Body of pancreas (tissue), 4 donors: ENCODE data around the gene SRPRB. TPM values are rescaled to one million over a fixed set of nuclear protein-coding genes. Genes with fewer than 3 reads are reported as not detected.

Experiments
- ATAC-seq: fragments of 150-250 bp; one replicate; pipeline ENCODE4 v1.9.1; 2016
- DNase-seq, 4 donors: peaks; one replicate each; pipeline ENCODE4 v3.0.0-alpha.2; 2019
- H3K27ac ChIP-seq, 4 donors: fragments of 200-600 bp; sonication (generic); 1 replicate in 3 of 4; 2 replicates in 1 of 4; pipeline versions ENCODE4 v1.5.1 to v1.6.1; 2016 to 2019; ENCODE audit warnings: mild to moderate bottlenecking in 1 of 4, mixed read lengths in 1 of 4, moderate library complexity in 1 of 4
- H3K27me3 ChIP-seq, 2 donors: fragments of 200-600 bp; sonication (generic); one replicate each; pipeline ENCODE4 v1.6.0; 2016; ENCODE audit warnings: mild to moderate bottlenecking in 1 of 2
- H3K36me3 ChIP-seq, 2 donors: fragments of 200-600 bp; sonication (generic); replicated peaks in 1 of 2; 2 replicates each; pipeline ENCODE4 v1.5.1; 2016; ENCODE audit warnings: low read depth in 2 of 2; ENCODE audit not compliant: insufficient read depth in 1 of 2
- H3K4me1 ChIP-seq: fragments of 200-600 bp; sonication (generic); one replicate; pipeline ENCODE4 v1.6.0; 2016
- H3K4me3 ChIP-seq, 2 donors: fragments of 200-600 bp; sonication (generic); 1 replicate in 1 of 2; 2 replicates in 1 of 2; pipeline ENCODE4 v1.5.1; 2016 to 2019
- H3K9me3 ChIP-seq, 3 donors: fragments of 200-600 bp; sonication (generic); 1 replicate in 2 of 3; 2 replicates in 1 of 3; pipeline ENCODE4 v1.5.1; 2016
- CTCF ChIP-seq, 7 experiments: fragments of 450-650 bp in 4 of 7; fragments of 200-600 bp in 3 of 7; sonication (generic) in 3 of 7; IDR thresholded peaks; one replicate each; pipeline ENCODE4 v1.5.1; 2016 to 2019; ENCODE audit warnings: antibody characterized with exemption in 7 of 7
- POLR2A ChIP-seq, 3 donors: fragments of 450-650 bp; IDR thresholded peaks; one replicate each; pipeline ENCODE4 v1.6.1; 2016; ENCODE audit warnings: antibody characterized with exemption in 3 of 3, mild to moderate bottlenecking in 2 of 3
- WGBS, 2 donors: methylation state at CpG; one replicate each; pipeline ENCODE4 v1.1.5; 2017; 5-methylcytosine and 5-hydroxymethylcytosine counted together
- intact Hi-C: fragments of 100-400 bp; cut with DNase I; formaldehyde crosslinking; loops from one replicate; pipeline ENCODE4 v1.15.1; 2023
- total RNA-seq, 2 donors: library from RNA; depleted of rRNA; stranded (reverse); fragments of >200 nt; gene quantifications; one replicate each; pipeline ENCODE4 v1.1.0, GENCODE V29; 2016

Gene SRPRB
- total RNA-seq, 2 donors from 2014 or later, result 28.3 to 39.4 TPM

- intact Hi-C loops, result no loop called here
- Histone ChIP-seq H3K27ac (no peak overlapping the region), H3K36me3 (no peaks in the 10 kb centered on the region), H3K4me1 (peaks cover 10% of the 10 kb centered on the region), H3K27me3 (no peaks in the 10 kb centered on the region), H3K4me3 (no peak overlapping the region), H3K9me3 (no peaks in the 10 kb centered on the region)
- TF ChIP-seq POLR2A (IDR thresholded peaks at IDR 0.05) (no peak), CTCF (IDR thresholded peaks at IDR 0.05) (no peak)
- 77 to 80% methylated on average over 12 of the region's 12 CpGs for WGBS, 2 donors
- DNase-seq (no peak), ATAC-seq (no peak)
Observed at GRCh38 chr3:133825969-133826727, 20.5 kb downstream of the SRPRB start.

DNA sequence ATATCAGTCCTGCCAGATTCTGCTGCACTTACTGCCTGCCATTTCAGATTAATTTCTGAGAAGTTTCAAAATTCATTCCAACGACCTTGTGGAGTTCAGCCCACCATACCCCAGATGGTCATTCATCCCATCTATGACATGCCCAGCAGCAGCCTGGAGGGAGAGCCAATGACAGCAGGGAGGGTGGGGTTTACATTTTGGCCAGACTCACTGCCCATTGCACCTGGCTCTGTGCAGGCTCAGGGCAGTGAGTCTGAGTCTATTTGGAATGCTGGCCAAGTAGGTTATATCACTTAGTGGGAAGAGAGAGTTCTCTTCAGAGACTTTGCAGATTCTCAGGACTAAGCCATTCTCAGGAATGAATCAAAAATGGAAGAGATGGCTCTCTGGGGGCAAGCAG is 21.5 kb downstream of the SRPRB start:
- intact Hi-C loops, result no loop called here
- TF ChIP-seq CTCF (IDR thresholded peaks at IDR 0.05) (no peak), POLR2A (IDR thresholded peaks at IDR 0.05) (no peak)
- WGBS, 2 donors, result 13 to 15% methylated on average over 1 of the region's 1 CpG
- Histone ChIP-seq H3K27me3 (no peaks in the 10 kb centered on the region), H3K27ac (no peak overlapping the region), H3K4me1 (peaks cover under 1% of the 10 kb centered on the region), H3K9me3 (no peaks in the 10 kb centered on the region), H3K36me3 (no peaks in the 10 kb centered on the region), H3K4me3 (no peak overlapping the region)
- ATAC-seq (no peak), DNase-seq (no peak)

DNA sequence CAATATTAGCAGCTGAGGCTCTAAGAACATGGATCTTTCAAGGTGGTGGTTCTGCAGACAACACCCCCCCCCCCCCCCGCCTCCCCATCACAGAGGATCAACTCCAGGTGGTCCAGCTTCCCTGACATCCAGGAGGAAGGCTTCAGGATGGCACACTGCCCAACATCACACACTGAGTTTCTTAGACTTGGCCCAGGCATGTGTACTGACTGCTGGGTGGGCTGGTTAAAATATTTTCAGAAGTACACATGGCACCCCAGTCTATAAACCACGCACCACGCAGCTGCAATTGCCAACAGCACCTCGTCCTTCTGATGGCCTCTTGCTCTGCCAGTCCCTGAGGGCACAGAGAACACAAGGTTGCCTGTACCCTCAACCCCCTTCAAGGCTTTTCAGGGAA is 22.1 kb downstream of the SRPRB start:
- H3K4me3 ChIP-seq, result no peak overlapping the region
- no peaks in the 10 kb centered on the region for H3K4me1 ChIP-seq
- no peak for ATAC-seq
- H3K27me3 ChIP-seq, result no peaks in the 10 kb centered on the region
- no peak overlapping the region for H3K27ac ChIP-seq
- DNase-seq, result no peak
- no peaks in the 10 kb centered on the region for H3K36me3 ChIP-seq
- H3K9me3 ChIP-seq, result no peaks in the 10 kb centered on the region
- intact Hi-C loops, result no loop called here
- 85 to 100% methylated on average over 2 to 4 of the region's 4 CpGs for WGBS, 2 donors
- TF ChIP-seq CTCF (IDR thresholded peaks at IDR 0.05) (no peak), POLR2A (IDR thresholded peaks at IDR 0.05) (no peak)

GRCh38 chr3:133828576-133829309 is 23.1 kb downstream of the SRPRB start:
- H3K36me3 ChIP-seq, result no peaks in the 10 kb centered on the region
- no peak for DNase-seq
- intact Hi-C loops, result no loop called here
- no peak overlapping the region for H3K27ac ChIP-seq
- ATAC-seq, result no peak
- H3K4me1 ChIP-seq, result no peaks in the 10 kb centered on the region
- H3K27me3 ChIP-seq, result no peaks in the 10 kb centered on the region
- WGBS, 2 donors, result 60 to 66% methylated on average over 12 of the region's 12 CpGs
- TF ChIP-seq CTCF (IDR thresholded peaks at IDR 0.05), result no peak
- TF ChIP-seq POLR2A (IDR thresholded peaks at IDR 0.05), result no peak
- no peaks in the 10 kb centered on the region for H3K9me3 ChIP-seq
- no peak overlapping the region for H3K4me3 ChIP-seq
